Gastroesophageal sphincter (tissue), 4 donors: ENCODE measurements around the gene PEX5. TPM values are rescaled to one million over a fixed set of nuclear protein-coding genes. Genes with fewer than 3 reads are reported as not detected.
"Not testable (repeated sequence)": the region's sequence is repeated elsewhere in the genome, so short reads cannot be mapped to it uniquely, and the experiment has no call there.

Source experiments
- ATAC-seq: fragments of 150-250 bp; one replicate; pipeline ENCODE4 v1.9.1; 2016; ENCODE audit warnings: mild to moderate bottlenecking, moderate library complexity
- H3K27ac ChIP-seq, 4 donors: fragments of 200-600 bp; sonication (generic) in 3 of 4; 1 replicate in 3 of 4; 2 replicates in 1 of 4; pipeline ENCODE4 v1.5.1; 2016 to 2019
- H3K27me3 ChIP-seq: fragments of 200-600 bp; sonication (generic); one replicate; pipeline ENCODE4 v1.5.1; 2019
- H3K36me3 ChIP-seq, 2 donors: fragments of 200-600 bp; sonication (generic); one replicate each; pipeline ENCODE4 v1.5.1; 2019; ENCODE audit warnings: control low read depth in 1 of 2
- H3K4me1 ChIP-seq, 3 donors: fragments of 200-600 bp; sonication (generic); 1 replicate in 2 of 3; 2 replicates in 1 of 3; pipeline ENCODE4 v1.5.1; 2016 to 2019; ENCODE audit warnings: control low read depth in 2 of 3
- H3K4me3 ChIP-seq, 2 donors: fragments of 200-600 bp; sonication (generic); one replicate each; pipeline ENCODE4 v1.5.1; 2019; ENCODE audit warnings: mild to moderate bottlenecking in 1 of 2, moderate library complexity in 1 of 2
- H3K9me3 ChIP-seq, 3 donors: fragments of 200-600 bp; sonication (generic); one replicate each; pipeline ENCODE4 v1.5.1; 2017 to 2019; ENCODE audit warnings: control low read depth in 2 of 3
- EP300 ChIP-seq: sonication (generic); formaldehyde crosslinking; IDR thresholded peaks from one replicate; pipeline ENCODE4 v1.6.1; 2017; ENCODE audit warnings: antibody characterized with exemption, mild to moderate bottlenecking
- POLR2A ChIP-seq, 2 donors: fragments of 450-650 bp; IDR thresholded peaks; one replicate each; pipeline ENCODE4 v1.6.1; 2017; ENCODE audit warnings: antibody characterized with exemption in 2 of 2, mild to moderate bottlenecking in 2 of 2, moderate library complexity in 1 of 2
- POLR2AphosphoS5 ChIP-seq: sonication (generic); formaldehyde crosslinking; IDR thresholded peaks from one replicate; pipeline ENCODE4 v1.6.1; 2017; ENCODE audit warnings: antibody characterized with exemption
- WGBS, 2 donors: methylation state at CpG; one replicate each; pipeline ENCODE4 v1.1.5; 2018; ENCODE audit warnings: low coverage in 1 of 2; 5-methylcytosine and 5-hydroxymethylcytosine counted together
- total RNA-seq, 4 donors: library from RNA; depleted of rRNA; stranded (reverse); fragments of >200 nt; gene quantifications; one replicate each; pipeline ENCODE4 v1.1.0, GENCODE V29; 2016
- TF ChIP-seq, protein P1 (sequence below), 4 experiments: fragments of 200-600 bp in 2 of 4; fragments of 450-650 bp in 2 of 4; sonication (generic) in 1 of 4; IDR thresholded peaks; one replicate each; pipeline ENCODE4 v1.5.1; 2017 to 2019; ENCODE audit warnings: antibody characterized with exemption in 4 of 4, mild to moderate bottlenecking in 2 of 4, moderate library complexity in 2 of 4

The PEX5 gene
- total RNA-seq, 4 donors from 2014 or later, result 36.8 to 53.2 (median 47.4) TPM

DNA sequence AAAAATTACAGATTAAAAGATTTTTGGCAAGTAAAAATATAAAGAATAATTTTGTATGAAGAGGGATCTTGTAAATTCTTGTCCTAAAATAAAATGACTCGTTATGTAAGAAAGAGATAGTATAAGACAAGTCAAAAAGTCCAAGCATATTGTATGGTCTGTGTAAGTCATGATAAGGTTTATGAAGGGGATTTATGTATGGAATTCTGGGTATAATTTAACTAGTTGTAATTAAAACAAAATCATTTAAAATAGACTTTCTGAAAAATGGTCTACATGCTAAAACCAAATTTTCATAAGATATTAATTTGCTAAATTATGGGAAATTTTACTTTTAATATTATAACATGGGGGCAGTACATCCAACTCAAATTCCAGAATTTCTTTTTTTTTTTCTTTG, 17.6 kb upstream of the PEX5 start:
- peaks cover 20% of the 10 kb centered on the region for H3K27me3 ChIP-seq
- H3K36me3 ChIP-seq, result no peaks in the 10 kb centered on the region
- no peak overlapping the region for H3K4me3 ChIP-seq
- 57 to 65% methylated on average over 1 of the region's 1 CpG for WGBS, 2 donors
- H3K4me1 ChIP-seq, result no peaks in the 10 kb centered on the region
- TF ChIP-seq POLR2A (IDR thresholded peaks at IDR 0.05) (no peak), EP300 (no peak), POLR2AphosphoS5 (no peak)
- TF ChIP-seq, protein P1, sequence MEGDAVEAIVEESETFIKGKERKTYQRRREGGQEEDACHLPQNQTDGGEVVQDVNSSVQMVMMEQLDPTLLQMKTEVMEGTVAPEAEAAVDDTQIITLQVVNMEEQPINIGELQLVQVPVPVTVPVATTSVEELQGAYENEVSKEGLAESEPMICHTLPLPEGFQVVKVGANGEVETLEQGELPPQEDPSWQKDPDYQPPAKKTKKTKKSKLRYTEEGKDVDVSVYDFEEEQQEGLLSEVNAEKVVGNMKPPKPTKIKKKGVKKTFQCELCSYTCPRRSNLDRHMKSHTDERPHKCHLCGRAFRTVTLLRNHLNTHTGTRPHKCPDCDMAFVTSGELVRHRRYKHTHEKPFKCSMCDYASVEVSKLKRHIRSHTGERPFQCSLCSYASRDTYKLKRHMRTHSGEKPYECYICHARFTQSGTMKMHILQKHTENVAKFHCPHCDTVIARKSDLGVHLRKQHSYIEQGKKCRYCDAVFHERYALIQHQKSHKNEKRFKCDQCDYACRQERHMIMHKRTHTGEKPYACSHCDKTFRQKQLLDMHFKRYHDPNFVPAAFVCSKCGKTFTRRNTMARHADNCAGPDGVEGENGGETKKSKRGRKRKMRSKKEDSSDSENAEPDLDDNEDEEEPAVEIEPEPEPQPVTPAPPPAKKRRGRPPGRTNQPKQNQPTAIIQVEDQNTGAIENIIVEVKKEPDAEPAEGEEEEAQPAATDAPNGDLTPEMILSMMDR (IDR thresholded peaks at IDR 0.05), result no peak
- H3K9me3 ChIP-seq, result peaks cover 0 to 12% (median 0%) of the 10 kb centered on the region in 3 donors
- H3K27ac ChIP-seq, result no peak overlapping the region
- no peak for ATAC-seq

DNA sequence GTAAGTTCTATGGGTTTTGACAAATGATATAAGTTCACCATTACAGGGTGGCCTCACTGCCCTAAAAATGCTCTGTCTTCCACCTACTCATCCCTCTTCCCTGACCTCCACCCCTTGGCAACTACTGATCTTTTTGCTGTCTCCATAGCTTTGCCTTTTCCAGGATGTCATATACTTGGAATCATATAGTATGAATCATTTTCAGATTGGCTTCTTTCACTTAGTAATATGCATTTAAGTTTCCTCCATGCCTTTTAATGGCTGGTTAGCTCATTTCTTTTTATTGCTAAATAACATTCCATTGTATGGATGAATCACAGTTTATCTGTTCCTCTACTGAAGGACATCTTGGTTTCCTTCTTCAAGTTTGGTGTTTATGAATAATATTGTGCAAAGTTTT, 14.0 kb upstream of the PEX5 start:
- Histone ChIP-seq H3K4me3 (no peak overlapping the region), H3K27ac (no peak overlapping the region), H3K27me3 (peaks cover 39% of the 10 kb centered on the region), H3K9me3 (no peaks in the 10 kb centered on the region), H3K36me3 (no peaks in the 10 kb centered on the region), H3K4me1 (no peaks in the 10 kb centered on the region)
- TF ChIP-seq, protein P1 (IDR thresholded peaks at IDR 0.05), result no peak
- no peak for TF ChIP-seq POLR2A (IDR thresholded peaks at IDR 0.05)
- no peak for TF ChIP-seq EP300
- no peak for TF ChIP-seq POLR2AphosphoS5
- no peak for ATAC-seq

DNA sequence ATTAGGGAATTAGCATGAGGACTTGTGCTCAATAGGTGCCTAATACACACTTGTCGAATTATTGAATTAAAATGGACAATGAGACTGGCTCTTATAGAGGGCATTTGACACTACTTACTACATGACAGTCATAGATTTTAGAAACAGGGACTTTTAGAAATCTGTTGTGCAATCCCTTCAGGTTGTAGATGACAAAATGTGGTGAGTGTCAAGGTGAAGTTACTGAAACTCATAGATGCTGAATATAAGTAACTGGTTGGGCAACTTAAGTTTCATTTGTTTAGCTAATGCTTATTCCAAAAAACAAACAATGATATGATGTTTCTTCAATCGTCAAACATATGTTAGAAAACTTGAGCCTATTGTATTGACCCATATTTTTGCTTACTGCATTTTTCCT, 12.9 kb upstream of the PEX5 start:
- H3K4me1 ChIP-seq, result no peaks in the 10 kb centered on the region
- no peak overlapping the region for H3K27ac ChIP-seq
- H3K27me3 ChIP-seq, result peaks cover 39% of the 10 kb centered on the region
- H3K4me3 ChIP-seq, result no peak overlapping the region
- no peaks in the 10 kb centered on the region for H3K36me3 ChIP-seq
- WGBS, 2 donors, result 48 to 71% methylated on average over 2 of the region's 2 CpGs
- no peak for ATAC-seq
- TF ChIP-seq, protein P1 (IDR thresholded peaks at IDR 0.05), result no peak
- TF ChIP-seq POLR2AphosphoS5 (no peak), POLR2A (IDR thresholded peaks at IDR 0.05) (no peak), EP300 (no peak)
- H3K9me3 ChIP-seq, result no peaks in the 10 kb centered on the region

DNA sequence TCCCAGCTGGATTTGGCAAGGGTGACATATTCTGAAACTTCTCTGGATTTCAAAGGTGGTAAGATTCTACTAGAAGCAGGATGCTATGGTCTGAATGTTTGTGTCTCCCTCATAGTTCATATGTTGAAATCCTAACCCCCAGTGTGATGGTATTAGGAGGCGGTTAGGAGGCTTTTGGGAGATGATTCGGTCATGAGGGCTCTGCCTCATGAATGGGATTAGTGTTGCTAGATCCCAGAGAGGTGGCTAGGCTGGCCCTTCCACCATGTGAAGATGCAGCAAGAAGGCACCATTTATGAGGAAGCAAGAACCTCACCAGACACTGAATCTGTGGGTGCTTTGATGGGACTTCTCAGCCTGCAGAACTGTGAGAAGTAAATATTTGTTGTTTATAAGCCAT, 11.0 kb upstream of the PEX5 start:
- WGBS, 2 donors, result 80% methylated on average over 1 of the region's 2 CpGs; no CpG with 5 or more reads in 1 of the 2 donors
- H3K27ac ChIP-seq, result no peak overlapping the region

DNA sequence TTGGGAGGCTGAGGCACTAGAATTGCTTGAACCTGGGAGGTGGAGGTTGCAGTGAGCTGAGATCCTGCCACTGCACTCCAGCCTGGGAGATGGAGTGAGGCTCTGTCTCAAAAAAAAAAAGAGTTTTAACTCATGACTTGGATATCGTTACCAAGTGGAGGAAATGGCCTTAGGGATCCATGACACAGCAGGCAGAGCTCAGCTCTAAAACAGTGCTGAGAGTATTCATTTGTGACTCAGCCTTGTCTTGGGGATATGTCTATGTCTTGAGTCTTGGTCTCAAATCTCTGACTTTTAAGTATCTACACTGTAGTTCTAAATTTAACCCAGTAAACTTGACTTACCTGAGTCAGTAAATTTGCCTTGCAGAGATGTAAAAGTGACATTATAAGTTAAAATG, 8.8 kb upstream of the PEX5 start:
- Histone ChIP-seq H3K27me3 (peaks cover 22% of the 10 kb centered on the region), H3K4me1 (no peaks in the 10 kb centered on the region), H3K4me3 (no peak overlapping the region), H3K36me3 (no peaks in the 10 kb centered on the region), H3K27ac (no peak overlapping the region), H3K9me3 (no peaks in the 10 kb centered on the region)
- ATAC-seq, result no peak
- WGBS, 2 donors, result 30 to 86% methylated on average over 1 of the region's 1 CpG
- no peak for TF ChIP-seq POLR2A (IDR thresholded peaks at IDR 0.05)
- TF ChIP-seq EP300, result no peak
- no peak for TF ChIP-seq POLR2AphosphoS5
- TF ChIP-seq, protein P1 (IDR thresholded peaks at IDR 0.05), result no peak

More for the DNA sequence above, 11.0 kb upstream of the PEX5 start:
- H3K4me1 ChIP-seq, result no peaks in the 10 kb centered on the region
- H3K4me3 ChIP-seq, result no peak overlapping the region
- H3K36me3 ChIP-seq, result no peaks in the 10 kb centered on the region
- ATAC-seq, result no peak
- no peaks in the 10 kb centered on the region for H3K9me3 ChIP-seq
- no peak for TF ChIP-seq POLR2A (IDR thresholded peaks at IDR 0.05)
- TF ChIP-seq, protein P1 (IDR thresholded peaks at IDR 0.05), result no peak
- TF ChIP-seq EP300, result no peak
- no peak for TF ChIP-seq POLR2AphosphoS5
- peaks cover 39% of the 10 kb centered on the region for H3K27me3 ChIP-seq

DNA sequence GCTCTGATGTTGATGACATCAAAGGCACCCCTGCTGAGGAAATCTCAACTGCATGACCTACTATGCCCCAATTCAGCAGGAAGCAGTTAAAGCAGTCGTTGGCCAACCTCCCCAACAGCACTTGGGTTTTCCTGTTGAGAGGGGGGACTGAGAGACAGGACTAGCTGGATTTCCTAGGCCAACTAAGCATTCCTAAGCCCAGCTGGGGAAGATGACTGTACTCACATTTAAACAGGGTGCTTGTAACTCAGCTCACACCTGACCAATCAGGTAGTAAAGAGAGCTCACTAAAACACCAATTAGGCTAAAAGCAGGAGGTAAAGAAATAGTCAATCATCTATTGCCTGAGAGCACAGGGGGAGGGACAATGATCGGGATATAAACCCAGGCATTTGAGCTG, 3.4 kb upstream of the PEX5 start:
- 0 to 78% methylated on average over 1 of the region's 2 CpGs for WGBS, 2 donors
- H3K27ac ChIP-seq, H3K9me3 ChIP-seq, H3K4me3 ChIP-seq, H3K36me3 ChIP-seq, ATAC-seq, H3K27me3 ChIP-seq: not testable (repeated sequence)
- H3K4me1 ChIP-seq, result peaks cover 0 to 29% (median 14%) of the 10 kb centered on the region in 3 donors
